ENCODE results near the gene WDR5. TPM values are rescaled to one million over a fixed set of nuclear protein-coding genes. Genes with fewer than 3 reads are reported as not detected.

The WDR5 gene
- total RNA-seq, 1 experiment from 2014 or later, result 29.1 TPM

DNA sequence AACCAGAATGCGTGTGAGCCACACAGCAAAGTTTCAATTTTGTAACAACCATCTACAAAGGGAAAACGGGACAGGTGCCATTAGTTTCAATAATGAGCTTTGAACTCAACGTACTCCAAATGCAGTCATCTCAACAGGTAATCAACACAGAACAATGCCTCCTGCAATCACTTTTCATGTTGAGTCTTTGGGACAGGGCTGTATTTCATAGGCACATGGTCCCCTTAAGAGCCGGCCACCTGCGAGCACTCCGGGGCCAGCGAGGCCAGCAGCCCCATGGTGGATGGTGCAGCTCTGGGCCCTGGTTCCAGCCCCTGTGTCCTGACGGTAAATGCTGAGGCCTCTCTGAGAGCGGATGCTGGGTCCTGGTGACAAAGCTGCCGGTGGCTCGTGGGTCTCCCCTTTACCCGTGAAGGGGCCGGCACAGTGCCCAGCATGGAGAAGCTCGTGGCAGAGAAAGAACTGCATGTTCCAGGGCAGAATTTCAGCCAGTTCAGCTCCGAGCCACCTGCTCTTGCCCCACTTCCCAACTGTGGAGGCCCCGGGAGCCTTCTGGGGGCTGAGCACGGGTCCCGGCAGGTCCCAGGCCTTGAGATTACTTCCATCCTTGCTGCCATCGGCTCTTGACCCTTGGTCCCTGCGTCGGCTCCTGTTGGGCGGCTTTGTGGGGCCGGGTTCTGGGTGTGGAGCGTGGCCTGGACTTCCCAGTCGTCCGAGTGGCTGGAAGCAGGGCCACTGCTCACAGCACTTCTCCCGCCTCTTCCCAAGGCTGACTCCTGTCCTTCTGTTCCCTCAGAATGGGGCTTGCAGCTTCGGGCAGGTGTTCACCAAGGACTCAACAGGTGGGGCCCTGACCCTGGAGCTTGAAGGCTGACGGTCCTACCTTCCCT is 54.6 kb downstream of the WDR5 start:
- no TSS peak for BruUV-seq (replicated peaks)
- ChIA-PET POLR2A (ENCODE audit: unreplicated experiment) (no interaction called here), CTCF (no interaction called here)
- no peaks in the 10 kb centered on the region for H3K4me1 ChIP-seq (ENCODE audit: insufficient read depth, low read length)
- no peaks in the 10 kb centered on the region for H3K9me3 ChIP-seq (ENCODE audit: low read length)
- no peak overlapping the region for H3K27ac ChIP-seq (ENCODE audit: low read length)
- H3K9me2 ChIP-seq (replicated peaks; ENCODE audit: low read length), result no peaks in the 10 kb centered on the region
- DNase-seq, result no peak
- no peak for ATAC-seq
- no peaks in the 10 kb centered on the region for H3K79me2 ChIP-seq (ENCODE audit: low read length)
- no peaks in the 10 kb centered on the region for H3F3A ChIP-seq (ENCODE audit: low read length, unreplicated experiment)
- H3K36me3 ChIP-seq (ENCODE audit: low read depth, low read length), result no peaks in the 10 kb centered on the region
- no peaks in the 10 kb centered on the region for H3K27me3 ChIP-seq (ENCODE audit: low read length)
- H3K4me3 ChIP-seq (ENCODE audit: low read length), result no peak overlapping the region
- no peak overlapping the region for H2AFZ ChIP-seq (ENCODE audit: low read length)
- no peak for TF ChIP-seq EZH2 (IDR thresholded peaks at IDR 0.05; ENCODE audit: low read length, unreplicated experiment)
- TF ChIP-seq, protein P1, sequence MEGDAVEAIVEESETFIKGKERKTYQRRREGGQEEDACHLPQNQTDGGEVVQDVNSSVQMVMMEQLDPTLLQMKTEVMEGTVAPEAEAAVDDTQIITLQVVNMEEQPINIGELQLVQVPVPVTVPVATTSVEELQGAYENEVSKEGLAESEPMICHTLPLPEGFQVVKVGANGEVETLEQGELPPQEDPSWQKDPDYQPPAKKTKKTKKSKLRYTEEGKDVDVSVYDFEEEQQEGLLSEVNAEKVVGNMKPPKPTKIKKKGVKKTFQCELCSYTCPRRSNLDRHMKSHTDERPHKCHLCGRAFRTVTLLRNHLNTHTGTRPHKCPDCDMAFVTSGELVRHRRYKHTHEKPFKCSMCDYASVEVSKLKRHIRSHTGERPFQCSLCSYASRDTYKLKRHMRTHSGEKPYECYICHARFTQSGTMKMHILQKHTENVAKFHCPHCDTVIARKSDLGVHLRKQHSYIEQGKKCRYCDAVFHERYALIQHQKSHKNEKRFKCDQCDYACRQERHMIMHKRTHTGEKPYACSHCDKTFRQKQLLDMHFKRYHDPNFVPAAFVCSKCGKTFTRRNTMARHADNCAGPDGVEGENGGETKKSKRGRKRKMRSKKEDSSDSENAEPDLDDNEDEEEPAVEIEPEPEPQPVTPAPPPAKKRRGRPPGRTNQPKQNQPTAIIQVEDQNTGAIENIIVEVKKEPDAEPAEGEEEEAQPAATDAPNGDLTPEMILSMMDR (conservative IDR thresholded peaks at IDR 0.05; ENCODE audit: low read depth, low read length), result no peak
- TF ChIP-seq EZH2phosphoT487 (IDR thresholded peaks at IDR 0.05; ENCODE audit: borderline replicate concordance, low read length), result no peak
- intact Hi-C loops (cut with micrococcal nuclease), result no loop called here
- H3K9ac ChIP-seq (ENCODE audit: low read length), result no peak overlapping the region
- no peak overlapping the region for H3K4me2 ChIP-seq (ENCODE audit: low read length)
- no peaks in the 10 kb centered on the region for H4K20me1 ChIP-seq (ENCODE audit: low read length)

DNA sequence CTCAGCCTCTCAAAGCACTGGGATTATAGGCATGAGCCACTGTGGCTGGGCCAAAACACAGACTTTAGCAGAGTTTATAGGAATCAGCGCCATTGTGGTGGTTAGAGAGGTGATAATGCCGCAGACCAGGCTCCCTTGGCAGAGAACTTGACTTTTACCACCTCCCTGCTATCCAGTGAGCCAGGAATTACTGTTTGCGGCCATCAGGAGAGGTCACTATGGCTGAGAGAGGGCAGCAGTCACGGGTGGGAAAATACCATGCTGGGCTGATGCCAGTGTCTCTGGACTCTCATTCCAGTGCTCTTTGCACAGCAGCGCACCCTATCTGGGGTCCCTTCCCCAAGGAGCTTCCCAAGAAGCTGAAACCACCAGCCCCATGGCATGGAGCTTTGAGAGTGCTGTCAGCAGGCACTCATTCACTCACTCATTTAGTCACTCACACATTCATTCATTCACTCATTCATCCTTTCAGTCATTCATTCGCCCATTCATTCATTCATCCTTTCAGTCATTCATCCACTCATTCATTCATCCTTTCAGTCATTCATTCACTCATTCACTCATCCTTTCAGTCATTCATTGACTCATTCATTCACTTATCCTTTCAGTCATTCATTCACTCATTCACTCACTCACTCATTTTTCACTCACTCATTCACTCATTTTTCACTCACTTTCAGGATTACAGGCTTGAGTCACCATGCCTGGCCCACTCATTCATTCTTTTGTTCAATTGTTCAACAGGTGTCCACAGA is 55.8 kb downstream of the WDR5 start:
- intact Hi-C loops (cut with micrococcal nuclease), result no loop called here
- H3F3A ChIP-seq (ENCODE audit: low read length, unreplicated experiment), result no peaks in the 10 kb centered on the region
- H3K9ac ChIP-seq (ENCODE audit: low read length), result no peak overlapping the region
- ChIA-PET POLR2A (ENCODE audit: unreplicated experiment) (no interaction called here), CTCF (no interaction called here)
- no peaks in the 10 kb centered on the region for H3K9me3 ChIP-seq (ENCODE audit: low read length)
- ATAC-seq (no peak), DNase-seq (no peak)
- H3K4me1 ChIP-seq (ENCODE audit: insufficient read depth, low read length), result no peaks in the 10 kb centered on the region
- no peaks in the 10 kb centered on the region for H3K27me3 ChIP-seq (ENCODE audit: low read length)
- H4K20me1 ChIP-seq (ENCODE audit: low read length), result no peaks in the 10 kb centered on the region
- no peak overlapping the region for H3K27ac ChIP-seq (ENCODE audit: low read length)
- no peak overlapping the region for H2AFZ ChIP-seq (ENCODE audit: low read length)
- H3K4me3 ChIP-seq (ENCODE audit: low read length), result no peak overlapping the region
- H3K9me2 ChIP-seq (replicated peaks; ENCODE audit: low read length), result no peaks in the 10 kb centered on the region
- no TSS peak for BruUV-seq (replicated peaks)
- TF ChIP-seq EZH2phosphoT487 (IDR thresholded peaks at IDR 0.05; ENCODE audit: borderline replicate concordance, low read length), result no peak
- TF ChIP-seq, protein P1 (conservative IDR thresholded peaks at IDR 0.05; ENCODE audit: low read depth, low read length), result no peak
- no peak for TF ChIP-seq EZH2 (IDR thresholded peaks at IDR 0.05; ENCODE audit: low read length, unreplicated experiment)
- H3K36me3 ChIP-seq (ENCODE audit: low read depth, low read length), result no peaks in the 10 kb centered on the region
- no peak overlapping the region for H3K4me2 ChIP-seq (ENCODE audit: low read length)
- no peaks in the 10 kb centered on the region for H3K79me2 ChIP-seq (ENCODE audit: low read length)
